Thoracic aorta (tissue), 2 donors: ENCODE results near the gene GYG2. TPM values are rescaled to one million over a fixed set of nuclear protein-coding genes. Genes with fewer than 3 reads are reported as not detected.

Source experiments
- ATAC-seq: fragments of 150-250 bp; one replicate; pipeline ENCODE4 v1.8.0; 2017; ENCODE audit warnings: low read depth; ENCODE audit not compliant: insufficient number of reproducible peaks, low FRiP score
- DNase-seq: peaks from one replicate; pipeline ENCODE4 v3.0.0-alpha.2; 2020; ENCODE audit warnings: low spot score
- H3K27ac ChIP-seq, 2 donors: fragments of 200-600 bp; sonication (generic); 1 replicate in 1 of 2; 2 replicates in 1 of 2; pipeline ENCODE4 v1.5.1; 2016; ENCODE audit warnings: mild to moderate bottlenecking in 2 of 2, moderate library complexity in 2 of 2
- H3K27me3 ChIP-seq: fragments of 200-600 bp; sonication (generic); replicated peaks from 2 replicates; pipeline ENCODE4 v1.6.0; 2016; ENCODE audit warnings: mild to moderate bottlenecking; ENCODE audit not compliant: insufficient read depth
- H3K36me3 ChIP-seq: fragments of 200-600 bp; sonication (generic); one replicate; pipeline ENCODE4 v1.5.1; 2016
- H3K4me1 ChIP-seq, 2 donors: fragments of 200-600 bp; sonication (generic); 1 replicate in 1 of 2; 2 replicates in 1 of 2; pipeline versions ENCODE4 v1.5.1 to v1.6.0; 2016; ENCODE audit warnings: low read depth in 2 of 2, mild to moderate bottlenecking in 1 of 2; ENCODE audit not compliant: control insufficient read depth in 1 of 2
- H3K4me3 ChIP-seq: fragments of 200-600 bp; sonication (generic); 2 replicates; pipeline ENCODE4 v1.5.1; 2016; ENCODE audit warnings: mild to moderate bottlenecking
- H3K9me3 ChIP-seq: fragments of 200-600 bp; sonication (generic); 2 replicates; pipeline ENCODE4 v1.5.1; 2016
- total RNA-seq, 2 donors: library from RNA; depleted of rRNA; stranded (reverse); fragments of >200 nt; gene quantifications; one replicate each; pipeline versions ENCODE4 v1.1.0 to v1.2.3, GENCODE V29; 2016
- TF ChIP-seq, protein P1 (sequence below): fragments of 200-600 bp; sonication (generic); IDR thresholded peaks from one replicate; pipeline ENCODE4 v1.5.1; 2019; ENCODE audit warnings: antibody characterized with exemption

GYG2 gene
- total RNA-seq, 2 donors from 2014 or later = 0.41 to 1.5 TPM

DNA sequence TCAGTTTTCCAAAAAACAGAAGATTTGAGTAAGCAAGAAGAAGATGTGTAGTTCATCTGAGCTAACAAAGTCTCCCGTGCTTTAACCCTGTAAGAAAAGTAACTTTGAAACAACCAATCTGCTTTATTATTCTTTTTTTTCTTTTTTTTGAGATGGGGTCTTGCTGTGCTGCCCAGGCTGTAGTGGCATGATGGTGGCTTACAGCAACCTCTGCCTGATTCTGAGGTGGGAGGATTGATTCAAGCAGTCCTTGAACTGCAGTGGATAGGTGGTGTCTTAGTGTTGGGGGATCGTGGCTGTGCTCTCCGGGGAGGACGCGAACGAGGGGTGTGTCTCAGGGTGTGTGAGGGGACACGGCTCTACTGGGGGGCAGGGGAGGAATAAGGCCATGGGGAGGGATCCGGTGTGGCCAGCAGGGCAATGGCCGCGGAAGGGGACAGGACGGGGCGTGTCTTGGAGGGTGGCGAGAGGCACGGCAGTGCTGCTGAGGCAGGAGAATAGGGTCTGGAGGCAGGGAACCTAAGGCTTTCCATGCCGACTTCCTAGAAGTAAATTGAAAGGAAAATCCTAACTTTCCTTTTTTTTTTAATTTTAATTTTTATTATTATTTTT is 98.0 kb downstream of the GYG2 start:
- Histone ChIP-seq H3K27ac (no peak overlapping the region), H3K4me3 (no peak overlapping the region), H3K36me3 (no peaks in the 10 kb centered on the region), H3K4me1 (no peaks in the 10 kb centered on the region), H3K9me3 (no peaks in the 10 kb centered on the region), H3K27me3 (no peaks in the 10 kb centered on the region)
- DNase-seq (no peak), ATAC-seq (no peak)
- TF ChIP-seq, protein P1, sequence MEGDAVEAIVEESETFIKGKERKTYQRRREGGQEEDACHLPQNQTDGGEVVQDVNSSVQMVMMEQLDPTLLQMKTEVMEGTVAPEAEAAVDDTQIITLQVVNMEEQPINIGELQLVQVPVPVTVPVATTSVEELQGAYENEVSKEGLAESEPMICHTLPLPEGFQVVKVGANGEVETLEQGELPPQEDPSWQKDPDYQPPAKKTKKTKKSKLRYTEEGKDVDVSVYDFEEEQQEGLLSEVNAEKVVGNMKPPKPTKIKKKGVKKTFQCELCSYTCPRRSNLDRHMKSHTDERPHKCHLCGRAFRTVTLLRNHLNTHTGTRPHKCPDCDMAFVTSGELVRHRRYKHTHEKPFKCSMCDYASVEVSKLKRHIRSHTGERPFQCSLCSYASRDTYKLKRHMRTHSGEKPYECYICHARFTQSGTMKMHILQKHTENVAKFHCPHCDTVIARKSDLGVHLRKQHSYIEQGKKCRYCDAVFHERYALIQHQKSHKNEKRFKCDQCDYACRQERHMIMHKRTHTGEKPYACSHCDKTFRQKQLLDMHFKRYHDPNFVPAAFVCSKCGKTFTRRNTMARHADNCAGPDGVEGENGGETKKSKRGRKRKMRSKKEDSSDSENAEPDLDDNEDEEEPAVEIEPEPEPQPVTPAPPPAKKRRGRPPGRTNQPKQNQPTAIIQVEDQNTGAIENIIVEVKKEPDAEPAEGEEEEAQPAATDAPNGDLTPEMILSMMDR = no peak

DNA sequence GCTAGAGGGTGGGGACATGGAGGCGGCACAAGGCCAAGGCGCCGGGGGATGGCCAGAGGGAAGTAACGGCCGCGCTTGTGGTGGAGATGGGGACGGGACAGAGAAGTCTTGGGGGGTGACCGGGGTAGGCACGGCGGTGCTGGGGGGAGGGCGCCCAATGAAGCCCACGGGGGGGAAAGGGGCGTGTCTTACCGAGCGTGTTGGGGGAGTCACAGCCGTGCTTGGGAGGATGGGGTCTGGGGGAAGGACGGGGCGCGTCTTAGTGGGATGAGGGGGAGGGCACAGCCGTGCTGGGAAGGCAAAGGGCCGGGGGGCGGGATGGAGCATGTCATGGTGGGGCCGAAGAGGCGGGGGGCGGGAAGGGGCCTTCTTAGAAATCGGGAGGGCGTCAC is 99.5 kb downstream of the GYG2 start:
- Histone ChIP-seq H3K4me3 (peak overlapping the region; percentile 86), H3K4me1 (no peaks in the 10 kb centered on the region), H3K27me3 (no peaks in the 10 kb centered on the region), H3K36me3 (no peaks in the 10 kb centered on the region), H3K27ac (peak overlapping the region; percentile 83 to 96), H3K9me3 (no peaks in the 10 kb centered on the region)
- TF ChIP-seq, protein P1 = no peak
- peak; percentile 2 for DNase-seq
- ATAC-seq = no peak

DNA sequence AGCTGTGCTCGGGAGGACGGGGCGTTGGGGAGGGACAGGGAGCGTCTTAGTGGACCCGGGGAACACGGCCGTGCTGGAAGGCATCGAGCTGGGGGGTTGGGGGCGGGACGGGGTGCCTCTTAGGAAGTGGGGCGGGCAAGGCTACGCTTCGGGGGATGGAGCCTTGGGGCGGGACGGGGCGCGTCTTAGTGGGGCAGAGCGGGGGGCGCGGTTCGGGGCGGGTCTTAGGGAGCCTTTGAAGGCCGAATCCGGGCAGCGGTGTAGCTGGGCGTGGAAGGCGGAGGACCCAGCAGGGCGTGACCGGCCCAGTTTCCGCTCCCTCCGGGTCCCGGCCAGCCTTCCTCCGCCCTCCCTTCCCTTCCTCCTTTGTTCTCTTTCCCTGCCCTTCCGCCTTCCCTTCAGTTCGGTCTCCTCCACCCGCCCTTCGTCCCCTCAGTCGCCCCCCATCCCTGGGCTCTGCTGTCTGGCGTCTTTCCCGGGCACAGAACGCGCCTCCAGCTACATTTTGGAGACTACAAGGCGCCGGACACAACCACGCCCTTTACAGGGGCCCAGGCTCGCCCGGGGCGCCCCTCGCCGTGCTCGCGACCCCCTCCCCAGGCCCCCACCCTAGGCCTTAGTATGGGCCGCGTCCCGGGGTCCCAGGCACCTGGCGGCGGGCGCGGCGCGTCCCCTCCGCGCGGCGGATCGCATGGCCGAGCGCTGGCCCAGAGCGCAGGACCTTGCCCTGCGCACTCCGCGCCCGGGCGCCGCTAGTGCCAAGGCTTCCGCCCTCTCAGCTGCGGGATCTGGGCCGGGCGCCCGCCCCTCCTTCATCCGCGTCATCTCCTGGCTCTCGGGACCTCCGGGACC is 100.1 kb downstream of the GYG2 start, which contains the start of gene ARSD:
Gene ARSD, minus strand, starts transcription at position 757 of the 852 bp plus-strand sequence. Its CDS starts 64 bp downstream, at position 693.
- peak; percentile 69 for DNase-seq
- H3K27ac ChIP-seq = peak within 1 kb of the TSS; percentile 96 to 97
- TF ChIP-seq, protein P1 = no peak
- peak within 1 kb of the TSS; percentile 86 for H3K4me3 ChIP-seq
- peak; percentile 87 for ATAC-seq
- H3K27me3 ChIP-seq = no peaks in the 10 kb centered on the region
- no peaks in the 10 kb centered on the region for H3K4me1 ChIP-seq
- no peaks in the 10 kb centered on the region for H3K36me3 ChIP-seq
- no peaks in the 10 kb centered on the region for H3K9me3 ChIP-seq

DNA sequence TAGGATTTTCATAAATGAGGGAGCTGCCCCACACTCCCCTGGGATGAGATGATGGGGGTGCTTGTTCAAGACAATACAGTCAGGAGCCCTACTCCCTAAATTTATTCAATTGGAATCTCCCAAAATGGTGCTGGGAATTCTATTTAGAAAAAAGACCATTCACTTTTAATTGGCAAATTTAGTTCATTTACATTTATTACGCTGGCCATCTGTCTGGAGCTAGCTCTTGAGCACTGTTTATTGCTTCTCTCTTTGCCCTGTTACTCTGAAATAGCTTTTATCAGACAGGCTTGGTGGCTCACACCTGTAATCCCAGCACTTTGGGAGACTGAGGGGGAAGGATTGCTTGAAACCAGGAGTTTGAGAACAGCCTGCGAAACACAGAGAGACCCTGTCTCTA is 102.4 kb downstream of the GYG2 start:
- H3K9me3 ChIP-seq = no peaks in the 10 kb centered on the region
- no peak for DNase-seq
- TF ChIP-seq, protein P1 = no peak
- H3K4me1 ChIP-seq = no peaks in the 10 kb centered on the region
- no peak overlapping the region for H3K27ac ChIP-seq
- H3K27me3 ChIP-seq = no peaks in the 10 kb centered on the region
- ATAC-seq = no peak
- no peaks in the 10 kb centered on the region for H3K36me3 ChIP-seq
- H3K4me3 ChIP-seq = no peak overlapping the region

DNA sequence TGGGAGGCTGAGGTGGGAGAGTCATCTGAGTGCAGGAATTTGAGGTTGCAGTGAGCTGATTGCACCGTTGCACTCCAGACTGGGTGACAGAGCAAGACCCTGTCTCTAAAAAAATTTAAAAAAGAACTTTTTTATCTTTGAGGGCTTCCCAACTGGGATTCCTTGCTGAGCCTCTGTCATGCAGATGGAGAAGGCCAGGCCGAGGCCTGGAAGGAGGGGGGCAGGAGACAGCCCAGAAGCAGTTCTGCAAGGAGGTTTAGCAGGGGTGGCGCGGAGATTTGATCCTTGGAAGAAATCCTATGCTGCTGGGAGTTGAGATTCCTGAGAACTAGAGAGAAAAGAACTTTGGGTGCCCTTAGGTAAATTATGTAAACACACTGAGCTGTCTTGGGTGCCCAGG is 102.9 kb downstream of the GYG2 start:
- Histone ChIP-seq H3K4me1 (no peaks in the 10 kb centered on the region), H3K9me3 (no peaks in the 10 kb centered on the region), H3K27me3 (no peaks in the 10 kb centered on the region), H3K4me3 (no peak overlapping the region), H3K27ac (no peak overlapping the region), H3K36me3 (no peaks in the 10 kb centered on the region)
- no peak for ATAC-seq
- TF ChIP-seq, protein P1 = no peak
- DNase-seq = no peak
